GM12872 (cell line): ENCODE results near the gene CLTRN.

Experiments
- TF ChIP-seq, protein P1 (sequence below): IDR thresholded peaks from 3 replicates; pipeline ENCODE4 v1.5.1; 2011; ENCODE audit warnings: low read depth, mild to moderate bottlenecking, low read length, moderate library complexity; ENCODE audit not compliant: insufficient read depth

Gene CLTRN

DNA sequence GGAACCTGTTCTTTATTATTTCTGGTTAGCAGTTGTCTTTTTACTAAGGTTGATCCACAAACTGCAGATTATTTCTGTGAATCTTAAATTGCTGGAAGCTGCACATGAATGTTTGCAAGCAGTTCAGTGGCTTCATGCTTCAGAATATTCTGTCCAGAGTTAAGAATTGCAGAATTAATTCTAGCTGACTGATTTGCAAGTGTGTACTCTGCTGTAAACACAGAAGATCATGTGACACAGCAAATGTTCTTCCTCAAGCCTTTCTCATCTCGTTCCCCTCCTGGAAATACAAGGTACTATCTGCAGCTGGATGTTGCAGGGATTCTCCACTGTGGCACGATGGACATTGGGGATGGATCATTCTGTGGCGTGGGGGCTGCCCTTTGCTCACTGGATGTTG lies 16.8 kb upstream of the CLTRN start:
- TF ChIP-seq, protein P1, sequence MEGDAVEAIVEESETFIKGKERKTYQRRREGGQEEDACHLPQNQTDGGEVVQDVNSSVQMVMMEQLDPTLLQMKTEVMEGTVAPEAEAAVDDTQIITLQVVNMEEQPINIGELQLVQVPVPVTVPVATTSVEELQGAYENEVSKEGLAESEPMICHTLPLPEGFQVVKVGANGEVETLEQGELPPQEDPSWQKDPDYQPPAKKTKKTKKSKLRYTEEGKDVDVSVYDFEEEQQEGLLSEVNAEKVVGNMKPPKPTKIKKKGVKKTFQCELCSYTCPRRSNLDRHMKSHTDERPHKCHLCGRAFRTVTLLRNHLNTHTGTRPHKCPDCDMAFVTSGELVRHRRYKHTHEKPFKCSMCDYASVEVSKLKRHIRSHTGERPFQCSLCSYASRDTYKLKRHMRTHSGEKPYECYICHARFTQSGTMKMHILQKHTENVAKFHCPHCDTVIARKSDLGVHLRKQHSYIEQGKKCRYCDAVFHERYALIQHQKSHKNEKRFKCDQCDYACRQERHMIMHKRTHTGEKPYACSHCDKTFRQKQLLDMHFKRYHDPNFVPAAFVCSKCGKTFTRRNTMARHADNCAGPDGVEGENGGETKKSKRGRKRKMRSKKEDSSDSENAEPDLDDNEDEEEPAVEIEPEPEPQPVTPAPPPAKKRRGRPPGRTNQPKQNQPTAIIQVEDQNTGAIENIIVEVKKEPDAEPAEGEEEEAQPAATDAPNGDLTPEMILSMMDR = no peak

DNA sequence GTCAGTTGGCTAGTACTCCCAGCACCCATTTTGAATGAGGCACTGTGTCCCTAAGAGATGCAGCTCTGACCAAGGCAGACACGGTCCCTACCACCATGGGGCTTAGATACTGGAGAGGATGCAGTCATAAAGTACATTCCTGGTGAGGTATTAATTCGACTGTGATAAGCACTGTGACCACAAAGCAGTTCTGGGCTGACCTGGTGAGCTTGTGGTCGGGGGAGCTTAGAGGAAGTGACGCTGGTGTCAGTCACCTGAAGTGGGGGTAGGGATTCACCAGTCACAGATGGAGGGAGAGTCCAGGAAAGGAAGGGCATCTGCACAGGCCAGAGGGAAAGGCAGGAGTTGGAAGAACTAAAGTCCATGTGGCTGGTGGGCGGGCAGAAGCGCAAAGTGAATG lies 15.8 kb upstream of the CLTRN start:
- TF ChIP-seq, protein P1 = no peak

DNA sequence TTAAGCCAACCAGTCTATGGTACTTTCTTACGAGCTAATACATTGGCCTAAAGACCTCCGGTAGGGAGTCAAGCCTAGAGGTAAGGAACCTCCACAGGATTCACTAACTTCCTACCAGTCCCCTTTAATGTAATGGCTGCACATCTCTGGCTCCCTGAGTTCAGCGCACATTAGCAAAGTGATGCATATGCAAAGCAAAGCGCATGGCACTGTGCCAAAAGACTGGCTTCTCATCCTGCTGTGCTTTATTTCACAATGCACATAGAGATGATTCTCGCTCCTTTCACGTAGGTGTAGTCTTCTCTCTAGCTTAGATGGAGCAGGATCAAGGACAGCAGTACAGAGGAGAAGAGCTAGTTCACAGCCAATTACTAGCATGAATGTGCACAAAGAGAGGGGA lies 14.6 kb upstream of the CLTRN start:
- TF ChIP-seq, protein P1 = no peak

DNA sequence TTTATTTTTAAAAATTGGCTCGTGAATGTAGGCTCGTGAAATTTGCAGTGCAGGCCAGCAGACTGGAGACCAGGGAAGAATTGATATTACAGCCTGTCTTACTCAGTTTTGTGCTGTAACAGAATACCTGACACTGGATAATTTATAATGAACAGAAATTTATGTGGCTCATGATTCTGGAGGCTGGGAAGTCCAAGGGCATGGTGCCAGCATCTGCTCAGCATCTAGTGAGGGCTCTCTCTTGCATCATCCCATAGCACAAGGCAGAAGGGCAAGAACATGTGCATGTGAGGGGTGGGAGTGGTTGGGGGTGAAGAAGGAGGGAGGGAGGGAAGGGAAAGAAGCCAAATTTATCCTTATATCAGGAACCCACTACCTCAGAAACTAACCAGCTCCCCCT lies 13.7 kb upstream of the CLTRN start:
- TF ChIP-seq, protein P1 = no peak

DNA sequence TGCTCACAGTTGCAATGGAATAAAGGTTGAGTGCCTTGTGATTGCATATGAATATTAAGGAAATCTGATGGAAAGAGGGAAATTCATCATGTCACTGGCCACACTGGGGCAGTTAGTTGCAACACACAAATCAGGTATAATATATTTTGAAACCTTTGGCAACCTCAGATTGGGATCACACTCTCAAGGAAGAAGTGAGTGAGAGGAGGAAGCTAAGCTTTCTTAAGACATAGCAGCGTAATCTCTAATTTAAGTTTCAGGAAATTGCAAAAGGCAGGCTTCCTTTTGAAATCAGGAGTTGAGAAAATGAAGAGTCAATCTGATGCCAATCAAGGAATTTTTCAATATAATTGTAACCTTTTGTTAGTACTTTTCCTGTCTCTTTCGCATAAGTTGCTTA lies 12.3 kb upstream of the CLTRN start:
- TF ChIP-seq, protein P1 = no peak

DNA sequence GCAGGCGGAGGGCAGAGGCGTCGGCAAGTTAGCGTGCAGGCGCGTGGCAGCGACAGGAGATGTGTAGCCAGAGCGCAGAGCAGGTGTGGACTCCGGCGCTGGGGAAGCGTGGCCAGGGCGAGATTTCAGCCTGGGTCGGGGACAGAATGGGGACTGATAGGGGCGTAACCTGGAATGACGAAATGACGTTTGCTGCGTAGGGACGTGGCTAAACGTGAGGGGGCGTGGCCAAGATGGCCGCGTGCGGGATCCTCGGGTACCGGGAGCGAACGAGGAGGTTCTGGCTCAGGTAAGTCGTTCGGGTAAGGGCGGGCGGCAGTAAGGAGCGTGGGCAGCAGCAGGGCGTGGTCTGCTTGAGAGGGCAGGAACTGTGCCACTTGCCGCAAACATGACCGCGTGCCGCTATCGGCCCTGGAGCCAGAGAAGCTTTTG lies 10.9 kb upstream of the CLTRN start:
- TF ChIP-seq, protein P1 = no peak

DNA sequence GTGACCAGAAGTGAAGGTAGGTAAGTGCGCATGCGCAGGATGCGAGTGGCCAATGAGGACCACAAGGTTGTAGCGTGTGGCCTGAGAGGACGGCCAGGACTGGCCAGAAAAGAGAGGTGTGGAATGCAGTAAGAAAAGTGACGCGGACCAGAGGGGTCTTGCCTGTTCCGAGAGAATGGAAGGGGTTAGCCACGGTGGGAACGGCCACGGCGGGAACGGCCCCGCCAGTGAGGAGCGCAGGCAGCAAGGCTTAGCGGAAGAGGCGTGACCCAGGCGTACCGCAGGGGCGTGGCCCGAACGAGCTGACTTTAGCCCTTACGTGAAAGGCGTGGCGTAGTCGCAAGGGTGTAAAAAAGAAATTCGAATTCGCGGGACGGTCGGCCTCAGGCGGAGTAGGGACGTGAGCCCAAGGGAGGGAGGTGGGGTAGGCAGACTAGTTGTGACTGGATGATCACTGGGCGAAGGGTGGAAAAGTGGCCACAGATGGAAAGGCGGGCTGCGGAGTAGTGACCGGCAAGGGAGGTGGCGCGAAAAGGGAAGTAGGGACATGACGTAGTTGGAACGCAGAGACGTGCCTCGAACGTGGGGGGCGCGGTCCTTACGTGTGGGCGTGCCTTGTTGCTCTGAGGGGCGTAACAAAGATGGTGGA lies 10.4 kb upstream of the CLTRN start:
- TF ChIP-seq, protein P1 = no peak
